HL-60 (cell line): ENCODE measurements around the gene PTGER3.

ENCODE experiments used
- POLR2AphosphoS5 ChIP-seq: IDR thresholded peaks from 2 replicates; pipeline ENCODE4 v1.6.1; 2012; ENCODE audit warnings: low read depth
- SPI1 ChIP-seq: IDR thresholded peaks from 2 replicates; pipeline ENCODE4 v1.6.1; 2012; ENCODE audit warnings: low read depth, mild to moderate bottlenecking, borderline replicate concordance
- TF ChIP-seq, protein P1 (sequence below): IDR thresholded peaks from one replicate; pipeline ENCODE4 v1.5.1; 2011; ENCODE audit warnings: low read length, control low read depth, inconsistent platforms; ENCODE audit not compliant: insufficient read depth

DNA sequence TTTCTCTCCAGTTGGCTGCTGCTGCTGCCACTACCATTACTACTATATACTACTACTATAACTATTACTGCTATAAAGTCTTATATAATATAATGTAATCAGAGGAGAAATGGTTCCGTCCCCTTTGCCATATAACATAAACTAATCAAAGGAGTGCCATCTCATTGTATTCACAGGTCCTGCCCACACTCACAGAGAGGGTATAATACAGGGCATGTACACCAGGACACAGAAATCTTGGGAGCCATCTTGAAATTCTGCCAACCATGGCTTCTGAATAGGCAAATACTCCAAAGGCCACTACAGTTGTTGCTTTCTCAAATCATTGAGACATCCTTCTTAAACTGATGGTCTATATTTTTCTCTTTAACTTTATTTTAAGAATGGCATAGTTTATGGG, 40.1 kb upstream of the PTGER3 start:
- TF ChIP-seq, protein P1, sequence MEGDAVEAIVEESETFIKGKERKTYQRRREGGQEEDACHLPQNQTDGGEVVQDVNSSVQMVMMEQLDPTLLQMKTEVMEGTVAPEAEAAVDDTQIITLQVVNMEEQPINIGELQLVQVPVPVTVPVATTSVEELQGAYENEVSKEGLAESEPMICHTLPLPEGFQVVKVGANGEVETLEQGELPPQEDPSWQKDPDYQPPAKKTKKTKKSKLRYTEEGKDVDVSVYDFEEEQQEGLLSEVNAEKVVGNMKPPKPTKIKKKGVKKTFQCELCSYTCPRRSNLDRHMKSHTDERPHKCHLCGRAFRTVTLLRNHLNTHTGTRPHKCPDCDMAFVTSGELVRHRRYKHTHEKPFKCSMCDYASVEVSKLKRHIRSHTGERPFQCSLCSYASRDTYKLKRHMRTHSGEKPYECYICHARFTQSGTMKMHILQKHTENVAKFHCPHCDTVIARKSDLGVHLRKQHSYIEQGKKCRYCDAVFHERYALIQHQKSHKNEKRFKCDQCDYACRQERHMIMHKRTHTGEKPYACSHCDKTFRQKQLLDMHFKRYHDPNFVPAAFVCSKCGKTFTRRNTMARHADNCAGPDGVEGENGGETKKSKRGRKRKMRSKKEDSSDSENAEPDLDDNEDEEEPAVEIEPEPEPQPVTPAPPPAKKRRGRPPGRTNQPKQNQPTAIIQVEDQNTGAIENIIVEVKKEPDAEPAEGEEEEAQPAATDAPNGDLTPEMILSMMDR, result no peak
- TF ChIP-seq POLR2AphosphoS5 (no peak), SPI1 (no peak)
